DOHH2 (cell line): ENCODE data around the gene NKAIN2.
"Not testable (repeated sequence)": the region's sequence is repeated elsewhere in the genome, so short reads cannot be mapped to it uniquely, and the experiment has no call there.

ENCODE experiments used
- H3F3A ChIP-seq: fragments of 200-600 bp; sonication (generic), shearing (Covaris generic); 2 replicates; pipeline ENCODE4 v1.6.0; 2016; ENCODE audit warnings: antibody characterized with exemption, mild to moderate bottlenecking; ENCODE audit not compliant: control insufficient read depth, insufficient read depth
- H3K27ac ChIP-seq: fragments of 200-600 bp; sonication (generic); 2 replicates; pipeline ENCODE4 v1.5.1; 2014; ENCODE audit warnings: low read depth, mild to moderate bottlenecking, low read length, moderate library complexity
- H3K27me3 ChIP-seq: fragments of 200-600 bp; sonication (generic); 2 replicates; pipeline ENCODE4 v1.6.1; 2014; ENCODE audit warnings: mild to moderate bottlenecking, low read length, mixed read lengths; ENCODE audit not compliant: control insufficient read depth
- H3K36me3 ChIP-seq: fragments of 200-600 bp; sonication (generic); 2 replicates; pipeline ENCODE4 v1.6.1; 2014; ENCODE audit warnings: mild to moderate bottlenecking, low read length, moderate library complexity, mixed read lengths; ENCODE audit not compliant: control insufficient read depth
- H3K4me1 ChIP-seq: fragments of 200-600 bp; sonication (generic); 2 replicates; pipeline ENCODE4 v1.6.1; 2014; ENCODE audit warnings: mild to moderate bottlenecking, low read length, mixed read lengths; ENCODE audit not compliant: control insufficient read depth
- H3K4me2 ChIP-seq: fragments of 200-600 bp; sonication (generic); 2 replicates; pipeline ENCODE4 v1.6.0; 2014; ENCODE audit warnings: mild to moderate bottlenecking, low read length, moderate library complexity
- H3K4me3 ChIP-seq: fragments of 200-600 bp; sonication (generic); 2 replicates; pipeline ENCODE4 v1.5.1; 2014; ENCODE audit warnings: mild to moderate bottlenecking, low read length, mixed read lengths
- H3K79me2 ChIP-seq: fragments of 200-600 bp; sonication (generic); 2 replicates; pipeline ENCODE4 v1.6.1; 2014; ENCODE audit warnings: mild to moderate bottlenecking, low read length, mixed read lengths; ENCODE audit not compliant: control insufficient read depth
- H3K9me2 ChIP-seq: fragments of 200-600 bp; sonication (generic); replicated peaks from 2 replicates; pipeline ENCODE4 v1.6.1; 2014; ENCODE audit warnings: mild to moderate bottlenecking, low read length, mixed read lengths; ENCODE audit not compliant: control insufficient read depth
- H3K9me3 ChIP-seq: fragments of 200-600 bp; sonication (generic); 2 replicates; pipeline ENCODE4 v1.6.1; 2014; ENCODE audit warnings: antibody characterized with exemption, low read length, mixed read lengths; ENCODE audit not compliant: control insufficient read depth, insufficient read depth
- H4K20me1 ChIP-seq: fragments of 200-600 bp; sonication (generic); 2 replicates; pipeline ENCODE4 v1.6.0; 2014; ENCODE audit warnings: low read depth, mild to moderate bottlenecking, antibody characterized with exemption, low read length, moderate library complexity; ENCODE audit not compliant: control insufficient read depth, insufficient read depth
- EZH2phosphoT487 ChIP-seq: fragments of 200-600 bp; sonication (generic); IDR thresholded peaks from 2 replicates; pipeline ENCODE4 v1.6.1; 2017; ENCODE audit warnings: borderline replicate concordance, mild to moderate bottlenecking, antibody characterized with exemption, low read length, moderate library complexity, mixed read lengths
- TF ChIP-seq, protein P1 (sequence below): fragments of 200-600 bp; sonication (generic); IDR thresholded peaks from one replicate; pipeline ENCODE4 v1.5.1; 2014; ENCODE audit warnings: antibody characterized with exemption, mild to moderate bottlenecking, low read depth, low read length; ENCODE audit not compliant: poor library complexity, severe bottlenecking

Gene NKAIN2

DNA sequence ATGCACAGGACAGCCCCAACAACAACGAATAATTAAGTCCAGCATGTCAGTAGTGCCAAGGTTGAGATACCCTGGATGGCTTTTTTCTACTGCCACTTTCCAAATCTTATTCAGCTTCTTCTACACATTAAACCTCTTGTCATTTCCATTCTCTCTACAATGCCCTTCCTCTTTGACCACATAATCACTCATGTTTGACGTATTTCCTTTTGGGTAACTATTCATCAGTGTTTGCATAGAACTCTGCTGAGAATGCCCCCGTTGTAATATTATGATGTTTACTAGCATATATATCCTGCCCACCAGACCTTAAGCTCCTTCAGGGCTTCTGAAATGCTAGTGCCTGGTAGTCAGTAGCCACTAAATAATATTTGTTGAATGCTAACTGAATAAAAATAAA is 643.3 kb downstream of the NKAIN2 start:
- H3K4me3 ChIP-seq = no peak overlapping the region
- H3K9me2 ChIP-seq = no peaks in the 10 kb centered on the region
- H3K79me2 ChIP-seq = no peaks in the 10 kb centered on the region
- no peaks in the 10 kb centered on the region for H3F3A ChIP-seq
- no peak overlapping the region for H3K27ac ChIP-seq
- no peak for TF ChIP-seq EZH2phosphoT487
- TF ChIP-seq, protein P1, sequence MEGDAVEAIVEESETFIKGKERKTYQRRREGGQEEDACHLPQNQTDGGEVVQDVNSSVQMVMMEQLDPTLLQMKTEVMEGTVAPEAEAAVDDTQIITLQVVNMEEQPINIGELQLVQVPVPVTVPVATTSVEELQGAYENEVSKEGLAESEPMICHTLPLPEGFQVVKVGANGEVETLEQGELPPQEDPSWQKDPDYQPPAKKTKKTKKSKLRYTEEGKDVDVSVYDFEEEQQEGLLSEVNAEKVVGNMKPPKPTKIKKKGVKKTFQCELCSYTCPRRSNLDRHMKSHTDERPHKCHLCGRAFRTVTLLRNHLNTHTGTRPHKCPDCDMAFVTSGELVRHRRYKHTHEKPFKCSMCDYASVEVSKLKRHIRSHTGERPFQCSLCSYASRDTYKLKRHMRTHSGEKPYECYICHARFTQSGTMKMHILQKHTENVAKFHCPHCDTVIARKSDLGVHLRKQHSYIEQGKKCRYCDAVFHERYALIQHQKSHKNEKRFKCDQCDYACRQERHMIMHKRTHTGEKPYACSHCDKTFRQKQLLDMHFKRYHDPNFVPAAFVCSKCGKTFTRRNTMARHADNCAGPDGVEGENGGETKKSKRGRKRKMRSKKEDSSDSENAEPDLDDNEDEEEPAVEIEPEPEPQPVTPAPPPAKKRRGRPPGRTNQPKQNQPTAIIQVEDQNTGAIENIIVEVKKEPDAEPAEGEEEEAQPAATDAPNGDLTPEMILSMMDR = no peak
- no peaks in the 10 kb centered on the region for H4K20me1 ChIP-seq
- H3K36me3 ChIP-seq = no peaks in the 10 kb centered on the region
- H3K4me1 ChIP-seq = no peaks in the 10 kb centered on the region
- no peaks in the 10 kb centered on the region for H3K27me3 ChIP-seq
- no peaks in the 10 kb centered on the region for H3K9me3 ChIP-seq
- no peak overlapping the region for H3K4me2 ChIP-seq

DNA sequence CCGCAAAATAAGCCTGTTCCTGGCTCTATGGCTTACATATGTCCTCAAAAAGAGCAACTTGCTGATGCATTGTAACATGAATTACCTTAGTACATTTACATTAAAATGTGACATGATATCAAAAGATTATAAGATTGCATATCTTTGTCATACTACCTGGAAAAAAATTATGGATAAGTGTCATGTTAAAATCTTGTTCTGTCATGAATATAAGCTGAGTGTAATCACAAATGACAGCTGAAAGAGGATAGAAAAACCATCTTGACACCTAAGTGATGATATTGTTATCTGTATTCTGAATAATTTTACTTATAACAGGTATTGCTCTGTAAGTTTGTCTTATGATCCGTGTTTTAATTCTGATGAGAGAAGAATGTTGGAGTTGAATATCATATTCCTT is 655.6 kb downstream of the NKAIN2 start:
- Histone ChIP-seq H3K36me3 (no peaks in the 10 kb centered on the region), H3K27ac (no peak overlapping the region), H3K9me2 (no peaks in the 10 kb centered on the region), H3K27me3 (no peaks in the 10 kb centered on the region), H3K9me3 (no peaks in the 10 kb centered on the region), H3F3A (no peaks in the 10 kb centered on the region), H4K20me1 (no peaks in the 10 kb centered on the region), H3K79me2 (no peaks in the 10 kb centered on the region), H3K4me3 (no peak overlapping the region), H3K4me2 (no peak overlapping the region), H3K4me1 (no peaks in the 10 kb centered on the region)
- TF ChIP-seq, protein P1 = no peak
- TF ChIP-seq EZH2phosphoT487 = no peak

DNA sequence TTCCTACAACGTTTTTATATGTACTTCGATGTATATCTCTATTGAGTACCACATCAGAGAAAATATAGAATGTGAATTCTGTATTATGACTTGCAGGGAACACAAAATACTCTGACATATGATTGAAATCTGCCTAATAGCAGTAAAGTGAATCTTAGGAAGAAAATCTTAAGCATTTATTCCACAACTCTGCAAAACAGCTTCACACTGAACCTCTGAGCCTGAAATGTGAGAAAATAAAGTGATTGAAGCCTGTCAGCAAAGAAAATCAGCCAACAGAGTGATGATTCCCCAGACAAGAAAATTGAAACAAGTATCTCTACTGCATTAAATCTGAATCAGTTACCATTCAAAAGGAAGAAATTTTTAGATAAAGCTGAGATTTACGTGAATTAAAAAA is 659.1 kb downstream of the NKAIN2 start:
- H3F3A ChIP-seq = no peaks in the 10 kb centered on the region
- H3K4me3 ChIP-seq = no peak overlapping the region
- no peaks in the 10 kb centered on the region for H3K79me2 ChIP-seq
- H3K4me1 ChIP-seq = no peaks in the 10 kb centered on the region
- no peaks in the 10 kb centered on the region for H3K9me2 ChIP-seq
- no peaks in the 10 kb centered on the region for H3K27me3 ChIP-seq
- no peaks in the 10 kb centered on the region for H3K36me3 ChIP-seq
- TF ChIP-seq EZH2phosphoT487 = no peak
- TF ChIP-seq, protein P1 = no peak
- H3K4me2 ChIP-seq = no peak overlapping the region
- no peaks in the 10 kb centered on the region for H3K9me3 ChIP-seq
- no peaks in the 10 kb centered on the region for H4K20me1 ChIP-seq
- no peak overlapping the region for H3K27ac ChIP-seq

DNA sequence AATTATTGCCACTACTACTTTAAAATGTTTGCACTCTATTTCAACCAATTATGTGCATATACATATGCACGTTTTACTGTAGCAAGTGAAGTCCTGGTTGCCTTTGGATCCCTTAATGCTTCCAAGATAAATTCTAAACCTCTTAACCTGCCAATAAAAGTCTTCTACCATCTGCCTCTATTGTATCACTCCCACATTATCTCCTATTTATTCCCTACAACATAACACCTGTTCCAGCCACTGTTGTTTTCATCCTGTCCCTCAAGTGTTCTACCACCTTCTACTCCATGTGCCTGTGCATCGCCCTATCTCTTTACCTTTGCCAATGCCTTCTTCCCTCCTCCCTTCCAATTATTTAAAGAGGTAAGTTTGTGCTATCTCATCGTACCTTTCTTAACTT is 659.6 kb downstream of the NKAIN2 start:
- TF ChIP-seq, protein P1 = no peak
- no peak for TF ChIP-seq EZH2phosphoT487
- Histone ChIP-seq H3F3A (no peaks in the 10 kb centered on the region), H3K9me2 (no peaks in the 10 kb centered on the region), H4K20me1 (no peaks in the 10 kb centered on the region), H3K36me3 (no peaks in the 10 kb centered on the region), H3K27ac (no peak overlapping the region), H3K79me2 (no peaks in the 10 kb centered on the region), H3K9me3 (no peaks in the 10 kb centered on the region), H3K27me3 (no peaks in the 10 kb centered on the region), H3K4me1 (no peaks in the 10 kb centered on the region), H3K4me3 (no peak overlapping the region), H3K4me2 (no peak overlapping the region)

DNA sequence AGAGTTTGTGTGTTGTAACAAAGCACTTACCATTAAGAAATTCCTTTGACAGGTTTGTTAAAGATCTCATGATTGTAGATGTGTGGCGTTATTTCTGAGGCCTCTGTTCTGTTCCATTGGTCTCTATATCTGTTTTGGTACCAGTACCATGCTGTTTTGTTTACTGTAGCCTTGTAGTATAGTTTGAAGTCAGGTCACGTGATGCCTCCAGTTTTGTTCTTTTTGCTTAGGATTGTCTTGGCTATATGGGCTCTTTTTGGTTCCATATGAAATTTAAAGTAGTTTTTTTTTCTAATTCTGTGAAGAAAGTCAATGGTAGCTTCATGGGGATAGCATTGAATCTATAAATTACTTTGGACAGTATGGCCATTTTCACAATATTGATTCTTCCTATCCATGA is 660.9 kb downstream of the NKAIN2 start:
- H3K4me1 ChIP-seq, H3K27ac ChIP-seq, H3K36me3 ChIP-seq, H3F3A ChIP-seq, H4K20me1 ChIP-seq, H3K9me2 ChIP-seq, H3K79me2 ChIP-seq, H3K27me3 ChIP-seq, H3K4me3 ChIP-seq, H3K4me2 ChIP-seq, H3K9me3 ChIP-seq: not testable (repeated sequence)
